Renal cortex interstitium (tissue), 11 donors: ENCODE data around the gene FFAR4. TPM values are rescaled to one million over a fixed set of nuclear protein-coding genes. Genes with fewer than 3 reads are reported as not detected.

ENCODE experiments used
- DNase-seq, 11 donors: peaks; one replicate each; pipeline ENCODE4 v3.0.0-alpha.2; 2013; ENCODE audit warnings: low read depth in 9 of 11, low spot score in 4 of 11; ENCODE audit errors: extremely low read depth in 1 of 11
- polyA plus RNA-seq, 3 donors: library from polyadenylated mRNA; unstranded; fragments of 120-200 nt; gene quantifications; one replicate each; pipeline ENCODE4 v1.2.1, GENCODE V29; 2013; ENCODE audit not compliant: insufficient read length in 3 of 3

FFAR4 gene
- polyA plus RNA-seq, 3 donors, result not detected

GRCh38 chr10:93629647-93630305 lies 63.3 kb downstream of the FFAR4 start:
- peak in 1 of 11 donors; percentile 12 for DNase-seq

- peak in 1 of 11 donors; percentile 5 for DNase-seq
These were observed 64.4 kb downstream of the FFAR4 start for GRCh38 chr10:93630625-93631557.

Other genes with a start within 250 kb of the FFAR4 start
- gene MYOF, start 84.3 kb upstream of the FFAR4 start, polyA plus RNA-seq, result 10 to 100 TPM; 22.6 to 30.3 (median 29.4) TPM
- 10 to 100 TPM; 12.2 to 18.2 (median 16.9) TPM for gene CEP55, start 70.1 kb upstream of the FFAR4 start, polyA plus RNA-seq
- gene RBP4, start 34.6 kb downstream of the FFAR4 start, polyA plus RNA-seq, result under 1 TPM; 0.61 to 0.98 (median 0.93) TPM
- gene PDE6C, start 45.9 kb downstream of the FFAR4 start, polyA plus RNA-seq, result 1 to 10 TPM in 1 of 3 donors, under 1 TPM in 2; 0.40 to 1.1 (median 0.69) TPM
- 10 to 100 TPM; 30.0 to 40.4 (median 35.9) TPM for gene FRA10AC1, start 135.9 kb downstream of the FFAR4 start, polyA plus RNA-seq
- 1 to 10 TPM; 4.2 to 9.0 (median 6.5) TPM for gene LGI1, start 191.3 kb downstream of the FFAR4 start, polyA plus RNA-seq